CD4-positive, alpha-beta T cell (primary cell): ENCODE measurements around the gene ASCC3. TPM values are rescaled to one million over a fixed set of nuclear protein-coding genes. Genes with fewer than 3 reads are reported as not detected.

Source experiments
- ATAC-seq: fragments of 200-7000 bp; cut with Tn5 transposase; one replicate; pipeline ENCODE4 v1.10.0; 2022; ENCODE audit warnings: mild to moderate bottlenecking; ENCODE audit not compliant: poor library complexity
- CTCF ChIA-PET: fragments of 350-600 bp; sonication (Branson Sonifier 250); formaldehyde crosslinking; loops from one replicate; lab custom pipeline; 2021; ENCODE audit warnings: antibody characterized with exemption, inconsistent platforms; lab: Charles Lee
- POLR2A ChIA-PET: fragments of 350-600 bp; sonication (Branson Sonifier 250); formaldehyde crosslinking; loops from one replicate; lab custom pipeline; 2021; ENCODE audit warnings: antibody characterized with exemption, inconsistent platforms; lab: Charles Lee
- DNase-seq, 14 experiments: peaks; one replicate each; pipeline ENCODE4 v3.0.0-alpha.2; 2013 to 2020; ENCODE audit warnings: mixed read lengths in 2 of 14
- H3K27ac ChIP-seq, 2 donors: one replicate each; pipeline versions ENCODE4 v1.5.1 to v1.7.0; 2013; ENCODE audit warnings: low read length in 2 of 2, low read depth in 1 of 2, mild to moderate bottlenecking in 1 of 2
- H3K27me3 ChIP-seq, 2 experiments: 1 replicate in 1 of 2; 2 replicates in 1 of 2; pipeline versions ENCODE4 v1.6.1 to v1.7.0; 2013; ENCODE audit warnings: low read length in 2 of 2, control low read depth in 1 of 2, mild to moderate bottlenecking in 1 of 2, moderate library complexity in 1 of 2; ENCODE audit not compliant: insufficient read depth in 2 of 2, control insufficient read depth in 1 of 2
- H3K36me3 ChIP-seq: one replicate; pipeline ENCODE4 v1.6.1; 2013; ENCODE audit warnings: low read length, control low read depth; ENCODE audit not compliant: insufficient read depth
- H3K4me1 ChIP-seq: one replicate; pipeline ENCODE4 v1.6.1; 2013; ENCODE audit warnings: low read length, control low read depth; ENCODE audit not compliant: insufficient read depth
- H3K4me3 ChIP-seq: one replicate; pipeline ENCODE4 v1.5.1; 2013; ENCODE audit warnings: mild to moderate bottlenecking, low read length, moderate library complexity
- H3K9me3 ChIP-seq, 2 experiments: 1 replicate in 1 of 2; 2 replicates in 1 of 2; pipeline versions ENCODE4 v1.6.1 to v1.7.0; 2013; ENCODE audit warnings: low read length in 2 of 2, mild to moderate bottlenecking in 2 of 2, control low read depth in 1 of 2, moderate library complexity in 1 of 2; ENCODE audit not compliant: control insufficient read depth in 1 of 2, insufficient read depth in 1 of 2
- H3K27ac Mint-ChIP-seq: one replicate; pipeline ENCODE4 v1.8.0; 2020; ENCODE audit warnings: mixed read lengths
- H3K27me3 Mint-ChIP-seq: one replicate; pipeline ENCODE4 v1.8.0; 2021; ENCODE audit warnings: mixed read lengths
- H3K36me3 Mint-ChIP-seq: one replicate; pipeline ENCODE4 v1.8.0; 2021; ENCODE audit warnings: low read depth, mixed read lengths
- H3K4me1 Mint-ChIP-seq: one replicate; pipeline ENCODE4 v1.8.0; 2021; ENCODE audit warnings: low read depth, mixed read lengths
- H3K4me3 Mint-ChIP-seq: one replicate; pipeline ENCODE4 v1.8.0; 2020; ENCODE audit warnings: mild to moderate bottlenecking, mixed read lengths
- H3K9me3 Mint-ChIP-seq: one replicate; pipeline ENCODE4 v1.8.0; 2020; ENCODE audit warnings: mixed read lengths
- intact Hi-C, 2 experiments: fragments of 100-400 bp; cut with DNase I in 1 of 2; cut with micrococcal nuclease in 1 of 2; formaldehyde crosslinking; loops; one replicate each; pipeline versions ENCODE4 v1.15.1 to v1.9.0; 2023 to 2025; cut with DNase I, micrococcal nuclease
- total RNA-seq, 174 experiments: library from RNA in 2 of 174; stranded (reverse) in 2 of 174; gene quantifications; one replicate each; pipeline ENCODE4 v1.2.3 and lab custom pipeline; 2021 to 2026
- TF ChIP-seq, protein P1 (sequence below): fragments of 200-600 bp; IDR thresholded peaks from one replicate; pipeline ENCODE4 v1.8.0; 2022; ENCODE audit warnings: antibody characterized with exemption, mild to moderate bottlenecking

ASCC3 gene
- total RNA-seq, 2 experiments from 2014 or later: 28.9 to 30.4 TPM

- peaks cover 8% of the 10 kb centered on the region for H3K36me3 Mint-ChIP-seq
- CTCF ChIA-PET: no interaction called here
- H3K9me3 Mint-ChIP-seq: no peaks in the 10 kb centered on the region
- intact Hi-C loops: no loop called here
- Histone ChIP-seq H3K36me3 (no peaks in the 10 kb centered on the region), H3K4me1 (no peaks in the 10 kb centered on the region), H3K27ac (no peak overlapping the region), H3K4me3 (no peak overlapping the region), H3K9me3 (no peaks in the 10 kb centered on the region), H3K27me3 (no peaks in the 10 kb centered on the region)
- TF ChIP-seq, protein P1, sequence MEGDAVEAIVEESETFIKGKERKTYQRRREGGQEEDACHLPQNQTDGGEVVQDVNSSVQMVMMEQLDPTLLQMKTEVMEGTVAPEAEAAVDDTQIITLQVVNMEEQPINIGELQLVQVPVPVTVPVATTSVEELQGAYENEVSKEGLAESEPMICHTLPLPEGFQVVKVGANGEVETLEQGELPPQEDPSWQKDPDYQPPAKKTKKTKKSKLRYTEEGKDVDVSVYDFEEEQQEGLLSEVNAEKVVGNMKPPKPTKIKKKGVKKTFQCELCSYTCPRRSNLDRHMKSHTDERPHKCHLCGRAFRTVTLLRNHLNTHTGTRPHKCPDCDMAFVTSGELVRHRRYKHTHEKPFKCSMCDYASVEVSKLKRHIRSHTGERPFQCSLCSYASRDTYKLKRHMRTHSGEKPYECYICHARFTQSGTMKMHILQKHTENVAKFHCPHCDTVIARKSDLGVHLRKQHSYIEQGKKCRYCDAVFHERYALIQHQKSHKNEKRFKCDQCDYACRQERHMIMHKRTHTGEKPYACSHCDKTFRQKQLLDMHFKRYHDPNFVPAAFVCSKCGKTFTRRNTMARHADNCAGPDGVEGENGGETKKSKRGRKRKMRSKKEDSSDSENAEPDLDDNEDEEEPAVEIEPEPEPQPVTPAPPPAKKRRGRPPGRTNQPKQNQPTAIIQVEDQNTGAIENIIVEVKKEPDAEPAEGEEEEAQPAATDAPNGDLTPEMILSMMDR: no peak
- no peak for DNase-seq
- no peak overlapping the region for H3K4me3 Mint-ChIP-seq
- H3K27ac Mint-ChIP-seq: no peak overlapping the region
- H3K4me1 Mint-ChIP-seq: no peaks in the 10 kb centered on the region
- ATAC-seq: no peak
- POLR2A ChIA-PET: no interaction called here
- no peaks in the 10 kb centered on the region for H3K27me3 Mint-ChIP-seq
Measured at GRCh38 chr6:100685747-100686146, 195.4 kb downstream of the ASCC3 start.

- peaks cover 3% of the 10 kb centered on the region for H3K36me3 ChIP-seq
- no peaks in the 10 kb centered on the region for H3K27me3 ChIP-seq
- ATAC-seq: no peak
- TF ChIP-seq, protein P1: no peak
- no peak overlapping the region for H3K4me3 ChIP-seq
- Mint-ChIP-seq H3K27me3 (no peaks in the 10 kb centered on the region), H3K9me3 (no peaks in the 10 kb centered on the region), H3K27ac (no peak overlapping the region), H3K4me1 (no peaks in the 10 kb centered on the region), H3K36me3 (peaks cover 16% of the 10 kb centered on the region), H3K4me3 (no peak overlapping the region)
- no peak for DNase-seq
- no peaks in the 10 kb centered on the region for H3K9me3 ChIP-seq
- POLR2A ChIA-PET: no interaction called here
- CTCF ChIA-PET: interaction anchor here (1.1 kb wide), 1 partner anchor 9 kb away, joined by 3 read pairs; no protein-coding TSS in a partner anchor
- H3K27ac ChIP-seq: no peak overlapping the region
- H3K4me1 ChIP-seq: no peaks in the 10 kb centered on the region
- intact Hi-C loops: no loop called here
Measured at GRCh38 chr6:100680163-100680562, 201.0 kb downstream of the ASCC3 start.

DNA sequence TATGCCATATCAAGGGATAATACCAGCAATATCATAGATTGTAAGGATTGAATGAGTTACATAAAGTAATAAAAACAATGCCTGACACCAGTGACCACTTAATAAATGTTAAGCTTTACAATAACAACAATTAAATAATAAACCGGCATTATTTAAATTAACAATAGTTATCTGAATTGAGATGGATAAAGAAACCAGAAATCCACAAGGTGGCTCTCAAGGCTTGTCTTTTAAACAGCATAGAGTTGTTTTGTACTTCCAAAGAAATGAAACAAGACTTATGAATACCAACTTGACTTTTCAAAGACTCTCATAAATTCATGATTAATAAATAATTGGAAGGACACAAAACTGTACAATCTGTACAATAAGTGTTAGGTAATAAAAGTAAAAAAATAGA is 203.1 kb downstream of the ASCC3 start:
- CTCF ChIA-PET: no interaction called here
- H3K27ac ChIP-seq: no peak overlapping the region
- ATAC-seq: no peak
- no peak for DNase-seq
- H3K4me1 ChIP-seq: no peaks in the 10 kb centered on the region
- H3K4me3 Mint-ChIP-seq: no peak overlapping the region
- intact Hi-C loops: no loop called here
- H3K9me3 Mint-ChIP-seq: no peaks in the 10 kb centered on the region
- H3K27ac Mint-ChIP-seq: no peak overlapping the region
- H3K4me1 Mint-ChIP-seq: no peaks in the 10 kb centered on the region
- no peaks in the 10 kb centered on the region for H3K27me3 ChIP-seq
- H3K9me3 ChIP-seq: no peaks in the 10 kb centered on the region
- H3K36me3 Mint-ChIP-seq: peaks cover 20% of the 10 kb centered on the region
- POLR2A ChIA-PET: no interaction called here
- no peak overlapping the region for H3K4me3 ChIP-seq
- peaks cover 3% of the 10 kb centered on the region for H3K36me3 ChIP-seq
- H3K27me3 Mint-ChIP-seq: no peaks in the 10 kb centered on the region
- TF ChIP-seq, protein P1: no peak
